NCI-H2107 (cell line): ENCODE measurements around the gene BPIFB6.
"Not testable (repeated sequence)": the region's sequence is repeated elsewhere in the genome, so short reads cannot be mapped to it uniquely, and the experiment has no call there.

ENCODE experiments used
- DNase-seq: peaks from one replicate; lab custom pipeline; 2025; lab: John Stamatoyannopoulos, UW

Gene BPIFB6

DNA sequence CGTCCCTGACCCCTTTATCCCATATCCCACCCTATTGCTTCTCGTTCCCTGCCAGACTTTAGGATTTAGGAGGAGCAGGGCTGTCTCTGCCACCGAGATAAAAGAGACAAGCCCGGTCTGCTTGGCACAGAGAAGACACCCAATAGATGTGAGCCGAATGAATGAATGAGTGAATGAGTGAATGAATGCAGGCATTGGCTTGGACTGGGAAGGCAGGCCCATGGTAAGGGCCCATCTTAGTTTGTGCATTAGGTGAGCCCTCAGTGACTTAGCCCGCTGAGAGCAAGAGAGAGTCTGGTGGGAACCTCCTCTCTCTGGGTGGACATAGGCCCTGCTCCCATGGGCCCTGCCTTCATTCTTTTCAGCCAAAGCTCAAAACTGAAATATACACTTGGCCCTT, 879 bp upstream of the BPIFB6 start:
- DNase-seq = no peak

DNA sequence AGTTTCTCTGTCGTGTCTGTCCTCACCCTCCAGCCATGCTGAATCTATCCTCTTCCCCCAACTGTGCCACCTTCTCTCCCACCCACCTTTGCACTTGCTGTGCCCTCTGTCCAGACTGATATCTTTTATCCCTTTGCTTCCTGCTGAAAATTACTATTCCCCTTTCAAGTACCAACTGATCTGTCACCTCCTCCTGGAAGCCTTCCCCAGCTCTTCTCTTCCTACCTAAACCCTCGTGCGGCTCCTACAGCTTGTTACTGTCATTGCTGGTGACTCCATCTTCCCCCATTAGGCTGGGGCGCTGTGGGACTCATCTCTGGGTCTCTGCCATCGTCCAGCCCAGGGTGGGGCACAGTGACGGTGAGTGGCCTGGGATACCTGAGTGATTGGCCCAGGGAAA, 1.1 kb downstream of the BPIFB6 start:
- no peak for DNase-seq

DNA sequence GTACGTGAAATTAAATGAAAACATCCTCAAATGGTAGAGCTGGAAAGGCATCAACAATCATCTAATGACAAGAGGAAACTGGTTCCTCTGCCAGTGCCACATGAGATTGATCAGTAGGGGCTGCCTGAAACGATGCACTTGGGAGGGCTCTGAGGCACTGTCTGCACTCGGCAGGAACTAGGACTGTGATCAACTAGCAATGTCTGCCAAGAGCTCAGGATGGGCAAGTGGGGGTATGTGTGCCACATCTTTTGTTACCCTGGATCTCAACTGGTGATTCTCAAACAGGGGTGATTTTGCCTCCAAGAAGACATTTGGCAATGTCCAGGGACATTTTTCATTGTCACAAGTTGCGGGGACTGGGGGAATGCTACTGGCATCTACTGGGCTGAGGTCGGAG, 1.9 kb downstream of the BPIFB6 start:
- DNase-seq = no peak

- DNase-seq = no peak
Observed at GRCh38 chr20:33034115-33034514, 2.7 kb downstream of the BPIFB6 start.

DNA sequence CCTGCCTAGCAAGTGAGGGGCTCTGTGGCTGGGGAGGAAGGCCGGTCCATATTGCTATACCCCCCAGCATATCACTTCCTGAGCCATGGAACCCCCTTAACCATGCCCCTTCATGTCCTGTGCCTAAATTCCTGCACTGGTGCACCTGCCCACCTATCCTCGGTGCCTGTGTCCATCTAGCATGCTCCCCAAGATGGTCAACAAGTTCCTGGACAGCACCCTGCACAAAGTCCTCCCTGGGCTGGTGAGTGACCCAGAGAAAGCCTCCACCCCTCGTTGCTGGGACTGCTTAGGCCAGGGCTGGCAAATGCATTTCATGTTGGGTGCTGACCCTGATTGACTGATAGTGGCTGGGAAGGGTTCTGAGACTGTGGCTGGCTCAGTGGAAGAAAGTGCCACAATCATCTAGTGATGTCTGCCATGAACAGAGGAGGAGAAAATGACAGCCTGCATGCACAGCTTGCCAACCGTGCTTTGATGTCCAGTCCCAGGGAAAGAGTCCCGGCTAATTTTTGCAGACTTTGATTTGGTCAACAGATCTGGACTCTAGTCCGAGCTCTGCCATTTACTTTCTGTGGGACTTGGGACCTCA, 3.5 kb downstream of the BPIFB6 start:
- DNase-seq = no peak

GRCh38 chr20:33037456-33037855, 6.0 kb downstream of the BPIFB6 start:
- no peak for DNase-seq

GRCh38 chr20:33038243-33038642, 6.8 kb downstream of the BPIFB6 start:
- no peak for DNase-seq

DNA sequence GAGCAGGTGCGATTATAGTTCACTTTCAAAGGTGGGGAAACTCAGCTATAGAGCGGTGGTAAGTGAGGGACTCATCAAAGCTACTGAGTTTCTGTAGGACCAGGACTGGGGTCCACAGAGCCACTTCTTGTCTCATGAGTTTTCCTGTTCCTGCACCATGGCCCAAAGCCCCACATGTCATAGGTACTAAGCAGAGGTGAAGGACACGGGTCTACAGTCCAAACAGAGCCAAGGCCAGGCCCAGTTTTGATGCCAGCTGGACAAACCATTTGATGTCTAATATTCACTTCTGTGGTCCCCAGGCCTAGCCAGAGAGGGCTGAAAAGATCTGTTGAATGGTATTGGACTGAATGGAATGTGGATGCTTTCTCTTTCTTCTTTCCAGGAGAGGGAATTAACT, 11.0 kb downstream of the BPIFB6 start:
- DNase-seq = no peak

DNA sequence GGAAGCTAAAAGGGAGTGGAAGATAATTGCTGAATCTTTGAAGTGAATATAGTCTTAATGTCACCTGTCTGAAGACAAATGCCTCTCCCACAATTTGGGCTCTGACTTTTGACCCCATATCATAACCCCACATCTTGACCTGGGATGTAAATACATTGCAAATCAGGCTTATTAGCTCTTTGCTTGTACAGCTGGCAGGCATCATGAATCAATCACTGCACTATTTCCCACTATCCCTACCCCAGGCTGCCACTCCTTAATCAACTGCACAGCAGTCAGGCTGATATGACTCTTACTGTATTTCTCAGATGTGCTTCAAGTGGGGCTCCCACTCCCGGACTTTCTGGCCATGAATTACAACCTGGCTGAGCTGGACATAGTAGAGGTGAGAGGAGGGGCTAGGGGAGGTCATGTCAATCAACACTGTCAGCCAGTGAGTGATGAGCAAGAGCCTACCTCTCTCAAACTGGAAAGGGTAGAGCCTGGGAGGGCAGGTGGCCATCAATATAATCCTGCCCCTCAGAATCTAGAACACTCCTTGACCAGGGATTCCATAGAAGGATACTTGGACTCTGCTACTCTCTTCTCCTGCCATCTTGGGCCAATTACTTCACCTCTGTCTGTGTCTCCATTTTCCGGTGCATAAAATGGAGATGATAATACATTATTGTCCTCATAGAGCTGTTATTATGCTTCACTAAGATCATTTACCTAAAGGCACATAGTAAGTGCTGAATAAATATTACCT, 11.7 kb downstream of the BPIFB6 start:
- DNase-seq = no peak

GRCh38 chr20:33043731-33044181, 12.3 kb downstream of the BPIFB6 start:
- DNase-seq = no peak

GRCh38 chr20:33045129-33045721, 13.8 kb downstream of the BPIFB6 start:
- DNase-seq = not testable (repeated sequence)

DNA sequence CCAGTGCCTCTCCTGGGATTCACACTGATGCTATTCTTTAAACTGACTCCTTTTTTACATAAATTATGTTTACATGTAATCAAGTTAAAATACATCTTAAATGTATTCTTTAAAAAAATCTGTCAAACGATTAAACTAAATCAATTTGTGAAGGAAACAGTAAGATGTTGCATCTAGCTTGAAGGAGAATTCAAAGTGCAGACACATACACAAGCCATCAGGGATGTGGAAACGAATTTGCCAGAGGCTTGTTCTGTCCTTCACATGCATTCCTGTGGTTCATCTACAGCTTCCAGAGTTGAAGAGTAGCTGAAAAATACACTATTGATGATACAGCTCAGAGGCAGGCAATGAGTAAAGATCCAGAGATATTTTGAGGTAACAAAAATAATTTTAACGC, 15.0 kb downstream of the BPIFB6 start:
- no peak for DNase-seq

- DNase-seq = no peak
Observed at GRCh38 chr20:33051333-33051732, 19.9 kb downstream of the BPIFB6 start.

GRCh38 chr20:33053291-33054106, 22.1 kb downstream of the BPIFB6 start, which contains the start of gene BPIFB3:
BPIFB3 (plus strand) TSS chr20:33053903; CDS start chr20:33055436, 1,533 bp downstream.
- DNase-seq = no peak

GRCh38 chr20:33054381-33054780, 22.9 kb downstream of the BPIFB6 start:
- DNase-seq = no peak

DNA sequence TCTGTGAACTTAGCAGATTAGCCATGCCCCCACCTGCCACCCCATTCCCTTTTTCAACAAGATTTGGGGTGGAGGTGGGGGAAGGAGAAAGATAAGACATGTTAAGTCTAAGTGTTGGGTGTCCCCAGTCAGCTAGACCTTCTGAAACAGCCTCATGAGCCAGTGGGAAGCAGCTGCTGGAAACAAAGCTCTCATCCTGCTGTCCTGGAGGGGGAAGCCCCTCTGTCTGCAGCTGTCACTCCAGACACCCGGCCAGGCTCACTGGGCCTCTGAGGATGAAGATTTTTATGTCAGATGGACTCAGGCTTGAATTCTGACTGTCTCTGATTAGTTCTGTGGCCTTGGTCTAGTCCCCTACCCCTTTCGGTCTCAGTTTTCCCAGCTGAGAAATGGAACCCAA, 23.3 kb downstream of the BPIFB6 start:
- no peak for DNase-seq

- DNase-seq = no peak
Observed at GRCh38 chr20:33059136-33059535, 27.7 kb downstream of the BPIFB6 start.

GRCh38 chr20:33059741-33060390, 28.4 kb downstream of the BPIFB6 start:
- no peak for DNase-seq

- DNase-seq = no peak
Observed at GRCh38 chr20:33061658-33062028, 30.2 kb downstream of the BPIFB6 start.

GRCh38 chr20:33062105-33062824, 30.8 kb downstream of the BPIFB6 start:
- no peak for DNase-seq

- no peak for DNase-seq
Observed at GRCh38 chr20:33062825-33063149, 31.3 kb downstream of the BPIFB6 start.
